COLO668 (cell line): Measurements from ENCODE around the gene NELFE.
"Not testable (repeated sequence)": the region's sequence is repeated elsewhere in the genome, so short reads cannot be mapped to it uniquely, and the experiment has no call there.

ENCODE experiments used
- DNase-seq: peaks from one replicate; lab custom pipeline; 2025; ENCODE audit not compliant: unreplicated experiment; lab: John Stamatoyannopoulos, UW

Gene NELFE, protein sequence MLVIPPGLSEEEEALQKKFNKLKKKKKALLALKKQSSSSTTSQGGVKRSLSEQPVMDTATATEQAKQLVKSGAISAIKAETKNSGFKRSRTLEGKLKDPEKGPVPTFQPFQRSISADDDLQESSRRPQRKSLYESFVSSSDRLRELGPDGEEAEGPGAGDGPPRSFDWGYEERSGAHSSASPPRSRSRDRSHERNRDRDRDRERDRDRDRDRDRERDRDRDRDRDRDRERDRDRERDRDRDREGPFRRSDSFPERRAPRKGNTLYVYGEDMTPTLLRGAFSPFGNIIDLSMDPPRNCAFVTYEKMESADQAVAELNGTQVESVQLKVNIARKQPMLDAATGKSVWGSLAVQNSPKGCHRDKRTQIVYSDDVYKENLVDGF

DNA sequence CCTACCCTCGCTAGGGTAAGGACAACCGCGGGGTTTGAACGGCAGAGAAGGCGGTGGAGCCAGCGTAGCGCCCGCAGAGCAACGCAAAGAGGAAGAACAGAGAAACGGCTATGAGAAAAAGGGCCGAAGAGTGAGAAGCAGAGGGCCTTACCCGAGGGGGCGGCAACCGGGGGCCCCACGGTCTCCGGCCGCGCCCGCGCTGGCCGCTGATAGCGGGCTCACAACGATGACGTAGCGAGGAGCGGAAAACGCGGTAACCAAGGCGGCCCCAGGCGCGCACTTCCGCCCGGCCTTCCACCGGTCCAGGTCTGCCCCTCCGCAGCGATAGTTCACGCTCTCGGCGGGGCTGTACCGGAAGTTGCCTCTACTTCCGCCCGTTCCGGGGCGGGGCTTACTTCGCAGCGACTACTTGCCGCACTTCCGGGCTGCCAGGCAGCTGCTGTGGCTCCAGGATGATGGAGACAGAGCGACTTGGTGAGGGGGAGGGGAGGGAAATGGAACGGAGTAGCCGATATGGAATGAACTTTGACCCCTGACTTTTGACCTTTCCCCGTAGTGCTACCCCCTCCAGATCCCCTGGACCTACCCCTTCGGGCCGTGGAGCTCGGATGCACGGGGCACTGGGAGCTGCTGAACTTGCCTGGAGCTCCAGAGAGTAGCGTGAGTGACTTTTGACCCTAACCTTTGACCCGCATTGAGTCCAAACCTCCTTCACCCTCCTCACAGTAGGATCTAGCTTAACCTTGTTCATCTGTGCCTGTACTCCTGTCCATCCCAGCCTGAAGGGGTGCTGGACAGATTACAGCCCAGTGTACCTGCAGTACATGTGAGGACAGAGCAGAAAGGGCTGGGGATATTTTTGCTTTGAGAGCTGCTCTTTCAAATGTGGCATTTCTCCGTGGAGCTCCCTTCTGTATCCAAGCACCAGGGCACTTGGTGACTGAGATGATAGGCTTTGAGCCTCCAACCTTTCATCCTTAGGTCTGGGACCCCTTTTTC lies at the start of gene NELFE, which contains the start of gene SKIC2:
TSS of gene NELFE (minus strand) at position 231 of the 999 bp plus-strand sequence. CDS start 525 bp downstream, outside the sequence.
TSS of gene SKIC2 (plus strand) at position 435 of the 999 bp plus-strand sequence. CDS start at position 453, 18 bp downstream.
- peak; percentile 95 for DNase-seq

DNA sequence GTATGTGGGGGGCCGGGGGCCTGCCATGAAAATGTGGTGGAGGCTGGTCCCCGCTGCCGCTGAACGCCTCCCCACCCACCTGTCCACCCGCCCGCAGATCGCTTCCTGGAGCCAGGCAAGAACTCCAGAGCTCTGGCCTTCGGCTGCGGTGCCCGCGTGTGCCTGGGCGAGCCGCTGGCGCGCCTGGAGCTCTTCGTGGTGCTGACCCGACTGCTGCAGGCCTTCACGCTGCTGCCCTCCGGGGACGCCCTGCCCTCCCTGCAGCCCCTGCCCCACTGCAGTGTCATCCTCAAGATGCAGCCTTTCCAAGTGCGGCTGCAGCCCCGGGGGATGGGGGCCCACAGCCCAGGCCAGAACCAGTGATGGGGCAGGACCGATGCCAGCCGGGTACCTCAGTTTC lies 49.3 kb upstream of the NELFE start:
- not testable (repeated sequence) for DNase-seq

DNA sequence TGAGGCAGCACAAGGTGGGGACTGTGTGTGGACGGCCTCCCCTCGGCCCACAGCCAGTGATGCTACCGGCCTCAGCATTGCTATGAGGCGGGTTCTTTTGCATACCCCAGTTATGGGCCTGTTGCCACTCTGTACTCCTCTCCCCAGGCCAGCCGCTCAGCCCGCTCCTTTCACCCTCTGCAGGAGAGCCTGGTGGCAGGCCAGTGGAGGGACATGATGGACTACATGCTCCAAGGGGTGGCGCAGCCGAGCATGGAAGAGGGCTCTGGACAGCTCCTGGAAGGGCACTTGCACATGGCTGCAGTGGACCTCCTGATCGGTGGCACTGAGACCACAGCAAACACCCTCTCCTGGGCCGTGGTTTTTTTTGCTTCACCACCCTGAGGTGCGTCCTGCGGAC lies 48.3 kb upstream of the NELFE start:
- DNase-seq, result not testable (repeated sequence)

DNA sequence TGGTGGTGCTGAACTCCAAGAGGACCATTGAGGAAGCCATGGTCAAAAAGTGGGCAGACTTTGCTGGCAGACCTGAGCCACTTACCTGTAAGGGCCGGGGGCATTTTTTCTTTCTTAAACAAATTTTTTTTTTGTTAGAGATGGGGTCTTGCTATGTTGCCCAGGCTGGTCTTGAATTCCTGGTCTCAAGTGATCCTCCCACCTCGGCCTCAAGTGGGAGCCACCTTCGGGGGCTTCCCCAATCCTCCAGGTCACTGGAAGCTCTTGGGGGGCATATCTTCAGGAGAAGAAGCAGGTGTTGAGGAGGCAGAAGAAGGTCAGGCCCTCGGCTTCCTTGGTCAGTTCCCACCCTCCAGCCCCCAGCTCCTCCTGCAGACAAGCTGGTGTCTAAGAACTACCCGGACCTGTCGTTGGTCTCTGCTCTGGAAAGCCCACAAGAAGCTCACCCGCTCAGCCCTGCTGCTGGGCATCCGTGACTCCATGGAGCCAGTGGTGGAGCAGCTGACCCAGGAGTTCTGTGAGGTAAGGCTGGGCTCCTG lies 47.3 kb upstream of the NELFE start:
- DNase-seq, result not testable (repeated sequence)

DNA sequence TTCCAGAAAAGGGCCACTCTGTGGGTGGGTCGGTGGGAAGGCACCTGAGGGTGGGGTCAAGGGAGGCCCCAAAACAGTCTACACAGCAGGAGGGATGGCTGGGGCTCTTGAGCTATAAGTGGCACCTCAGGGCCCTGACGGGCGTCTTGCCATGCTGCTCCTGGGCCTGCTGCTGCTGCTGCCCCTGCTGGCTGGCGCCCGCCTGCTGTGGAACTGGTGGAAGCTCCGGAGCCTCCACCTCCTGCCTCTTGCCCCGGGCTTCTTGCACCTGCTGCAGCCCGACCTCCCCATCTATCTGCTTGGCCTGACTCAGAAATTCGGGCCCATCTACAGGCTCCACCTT lies 46.7 kb upstream of the NELFE start:
- DNase-seq, result not testable (repeated sequence)

DNA sequence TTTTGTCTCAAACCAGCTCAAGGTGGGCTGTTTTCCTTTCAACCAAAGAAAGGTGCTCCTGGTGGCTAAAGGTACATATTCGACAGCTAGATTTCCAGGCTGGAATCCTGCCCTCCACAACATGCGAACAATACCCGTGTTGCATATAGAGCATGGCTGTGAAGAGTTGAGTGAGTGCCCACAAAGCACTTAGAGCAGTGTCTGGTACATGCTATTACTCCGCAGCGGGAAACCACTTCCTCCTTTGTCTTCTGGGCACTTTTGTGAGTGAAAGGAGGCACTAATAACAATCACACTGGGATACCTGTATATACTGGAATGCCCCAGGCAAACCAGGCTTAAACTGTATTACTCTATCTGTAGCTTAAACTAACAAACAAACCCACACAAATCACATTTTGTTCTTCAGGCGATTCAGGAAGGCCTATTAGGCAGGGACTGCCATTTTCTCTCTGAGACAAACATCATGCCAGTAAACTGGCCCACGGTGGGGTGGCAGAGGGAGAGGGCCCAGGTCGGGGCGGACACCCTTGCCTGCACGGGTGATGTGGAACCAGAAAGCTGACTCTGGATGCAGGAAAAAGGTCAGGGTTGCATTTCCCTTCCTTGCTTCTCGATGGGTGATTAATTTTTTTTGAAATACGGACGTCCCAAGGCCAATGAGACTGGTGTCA lies 46.2 kb upstream of the NELFE start:
- not testable (repeated sequence) for DNase-seq

DNA sequence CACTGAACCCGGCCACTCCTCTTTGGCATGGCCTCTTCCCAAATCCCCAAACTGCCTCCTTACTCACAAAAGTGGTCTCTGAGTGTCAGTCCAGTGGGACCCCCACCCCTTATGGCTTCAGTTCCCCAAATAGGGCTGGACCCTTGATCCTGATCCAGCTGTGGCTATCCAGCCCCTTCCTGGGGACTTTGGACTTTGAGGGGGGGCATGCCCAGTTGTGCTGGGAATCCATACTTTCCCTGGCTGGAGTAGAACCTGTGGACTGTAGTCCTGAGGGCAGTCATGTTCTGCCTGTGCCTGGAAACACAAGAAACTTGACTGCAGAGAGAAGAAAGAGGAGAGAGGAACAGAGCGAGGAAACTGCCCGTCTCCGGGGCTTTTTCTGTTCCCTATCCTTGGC lies 45.6 kb upstream of the NELFE start:
- DNase-seq, result not testable (repeated sequence)

DNA sequence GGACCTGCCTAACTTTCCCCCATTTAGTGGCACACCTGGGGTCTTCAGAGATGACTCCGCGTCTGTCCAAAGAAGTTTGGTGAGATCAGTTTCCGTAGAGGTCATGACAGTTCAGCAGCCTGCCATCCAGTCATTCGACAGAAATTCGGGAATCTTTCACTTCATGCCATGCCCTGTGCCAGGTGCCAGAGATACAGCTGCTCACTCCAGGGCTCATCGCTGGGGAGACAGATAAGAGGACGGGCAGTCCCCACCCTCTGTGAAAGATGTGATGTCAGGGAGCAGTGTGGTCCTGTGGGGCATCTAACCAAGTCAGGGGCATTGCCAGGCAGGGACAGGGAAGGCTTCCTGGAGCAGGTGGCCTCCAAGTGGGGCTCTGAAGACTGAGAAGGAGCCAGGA lies 44.5 kb upstream of the NELFE start:
- not testable (repeated sequence) for DNase-seq

DNA sequence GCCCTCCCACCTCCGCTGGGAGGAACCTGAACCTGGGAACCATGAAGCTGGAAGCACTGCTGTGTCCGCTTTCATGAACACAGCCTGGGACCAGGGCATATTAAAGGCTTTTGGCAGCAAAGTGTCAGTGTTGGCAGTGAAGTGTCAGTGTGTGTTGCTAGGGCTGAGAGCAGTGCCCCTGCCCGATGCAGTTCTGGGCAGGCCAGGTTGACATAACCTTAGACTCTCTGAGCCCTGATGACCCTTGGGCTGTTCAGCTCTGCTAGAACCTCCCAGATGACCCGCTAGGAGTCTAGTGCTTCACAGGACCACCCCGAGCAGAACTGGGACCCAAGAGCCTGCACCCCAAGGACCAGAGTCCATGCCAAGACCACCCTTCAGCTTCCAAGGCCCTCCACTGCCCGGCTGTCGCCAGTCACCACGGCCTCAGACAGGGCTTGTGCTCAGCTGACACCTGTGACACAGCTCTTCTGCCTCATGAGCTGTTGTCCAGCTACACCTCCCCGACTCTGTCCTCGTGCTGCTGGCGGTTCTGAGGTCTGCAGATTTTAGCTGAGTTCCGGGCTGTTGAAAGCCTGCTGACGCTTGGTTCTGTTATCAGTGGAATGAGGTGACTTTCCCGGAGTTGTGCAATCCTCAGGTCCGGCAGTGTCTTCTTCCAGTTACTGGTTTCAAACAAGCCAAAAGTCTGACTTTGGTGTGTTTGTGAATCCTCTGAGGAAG lies 43.9 kb upstream of the NELFE start:
- DNase-seq, result not testable (repeated sequence)

DNA sequence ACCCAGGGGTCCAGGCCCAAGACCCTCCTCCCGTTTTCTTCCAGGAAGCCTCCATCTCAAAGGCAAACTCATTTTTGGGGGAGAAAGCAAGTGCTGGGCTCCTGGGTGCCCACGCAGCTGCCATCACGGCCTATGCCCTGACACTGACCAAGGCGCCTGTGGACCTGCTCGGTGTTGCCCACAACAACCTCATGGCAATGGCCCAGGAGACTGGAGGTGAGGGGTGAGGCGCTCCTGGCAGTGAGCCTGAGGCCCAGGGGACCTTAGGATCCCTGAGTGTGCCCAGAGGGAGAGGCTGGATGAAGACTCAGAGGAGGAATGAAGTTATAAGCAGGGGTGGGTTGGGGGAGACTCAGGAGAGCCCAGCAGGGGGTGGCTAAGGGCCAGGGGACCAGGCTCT lies 37.6 kb upstream of the NELFE start:
- not testable (repeated sequence) for DNase-seq

DNA sequence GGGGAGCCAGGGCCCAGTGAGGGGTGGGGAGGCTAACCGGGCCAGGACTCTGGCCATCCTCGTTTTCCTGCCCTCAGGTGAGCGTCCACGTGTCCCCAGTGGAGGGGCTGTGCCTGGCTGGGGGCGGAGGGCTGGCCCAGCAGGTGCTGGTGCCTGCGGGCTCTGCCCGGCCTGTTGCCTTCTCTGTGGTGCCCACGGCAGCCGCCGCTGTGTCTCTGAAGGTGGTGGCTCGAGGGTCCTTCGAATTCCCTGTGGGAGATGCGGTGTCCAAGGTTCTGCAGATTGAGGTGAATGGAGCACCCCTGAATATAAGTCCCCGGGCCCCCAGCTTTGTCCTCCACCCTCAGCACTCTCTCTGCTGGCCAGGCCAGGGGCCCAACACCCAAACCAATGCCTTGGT lies 35.6 kb upstream of the NELFE start:
- not testable (repeated sequence) for DNase-seq

DNA sequence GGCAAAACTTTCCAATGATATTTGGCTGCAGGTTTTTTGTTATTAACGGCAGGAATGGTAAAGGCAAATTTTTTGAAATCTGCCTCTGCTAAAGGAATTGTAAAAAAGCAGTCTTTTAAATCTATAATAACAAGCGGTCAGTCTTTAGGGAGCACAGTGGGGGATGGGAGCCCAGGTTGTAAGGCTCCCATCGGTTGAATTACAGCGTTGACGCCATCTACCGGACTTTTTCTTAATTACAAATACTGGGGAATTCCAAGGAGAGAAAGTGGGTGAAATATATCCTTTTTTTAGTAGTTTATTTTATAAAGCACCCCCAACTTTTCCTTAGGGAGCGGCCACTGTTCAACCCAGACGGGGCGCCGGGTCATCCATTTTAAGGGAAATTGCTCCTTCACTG lies 30.6 kb upstream of the NELFE start:
- DNase-seq, result not testable (repeated sequence)

DNA sequence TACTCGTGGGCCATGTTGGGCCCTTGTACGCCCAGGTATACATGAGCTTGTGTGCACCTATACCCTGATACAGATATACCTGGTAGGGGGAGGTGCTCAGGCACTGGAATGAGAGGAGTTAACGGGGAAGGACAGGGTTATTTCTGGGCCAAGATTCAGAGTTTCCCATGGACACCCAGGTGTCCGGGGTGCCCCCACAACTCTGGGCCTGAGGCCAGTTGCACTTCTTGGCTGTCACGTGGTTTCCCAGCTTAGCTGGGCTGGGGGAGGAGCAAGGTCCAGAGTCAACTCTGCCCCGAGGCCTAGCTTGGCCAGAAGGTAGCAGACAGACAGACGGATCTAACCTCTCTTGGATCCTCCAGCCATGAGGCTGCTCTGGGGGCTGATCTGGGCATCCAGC lies 23.0 kb upstream of the NELFE start, which contains the start of gene C4A:
TSS of gene C4A (plus strand) at position 314 of the 400 bp plus-strand sequence. CDS start at position 365, 51 bp downstream.
- DNase-seq, result not testable (repeated sequence)

DNA sequence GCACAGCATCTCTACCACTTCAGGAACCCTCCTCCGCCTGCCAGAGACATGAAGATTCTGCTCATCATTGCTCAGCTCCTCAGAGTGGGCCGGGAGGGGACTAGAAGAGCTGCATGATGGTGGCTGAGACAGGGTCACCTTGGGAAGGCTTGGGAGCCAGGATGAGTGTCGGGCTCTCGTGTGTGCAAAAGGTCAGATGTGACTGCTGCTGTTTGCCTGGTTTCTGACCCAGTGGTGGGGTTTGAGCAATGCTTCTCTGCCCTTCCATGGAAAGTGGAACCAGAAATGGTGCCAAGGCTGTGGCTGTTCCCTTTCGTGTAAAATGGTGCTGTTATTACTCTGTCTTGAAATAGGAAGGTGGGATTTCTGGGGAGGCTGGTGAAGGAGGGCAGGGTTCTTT lies 22.2 kb upstream of the NELFE start:
- DNase-seq, result not testable (repeated sequence)

DNA sequence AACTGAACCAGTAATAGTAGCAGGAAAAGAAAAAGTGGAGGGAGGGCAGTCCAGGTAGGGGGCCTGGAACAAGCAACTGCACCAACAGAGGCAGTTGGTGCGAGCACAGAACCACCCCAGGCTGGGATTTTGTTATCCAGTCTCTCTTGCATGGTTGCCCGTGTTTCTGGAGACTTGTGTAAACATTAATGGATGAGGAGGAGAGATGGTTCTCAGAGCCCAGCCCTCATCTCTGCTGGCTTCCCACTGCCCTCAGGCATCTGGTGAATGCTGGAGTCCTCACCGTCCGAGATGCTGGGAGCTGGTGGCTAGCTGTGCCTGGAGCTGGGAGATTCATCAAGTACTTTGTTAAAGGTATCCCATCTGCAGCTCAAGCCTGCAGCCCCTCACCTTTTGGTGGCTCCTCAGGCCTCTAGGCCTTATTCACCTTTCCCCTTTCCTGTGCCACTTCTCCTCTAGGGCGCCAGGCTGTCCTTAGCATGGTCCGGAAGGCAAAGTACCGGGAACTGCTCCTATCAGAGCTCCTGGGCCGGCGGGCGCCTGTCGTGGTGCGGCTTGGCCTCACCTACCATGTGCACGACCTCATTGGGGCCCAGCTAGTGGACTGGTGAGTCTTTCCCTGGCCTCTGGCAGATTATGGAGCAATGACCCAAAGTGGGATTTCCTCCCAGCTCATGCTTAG lies 21.6 kb upstream of the NELFE start:
- DNase-seq, result not testable (repeated sequence)

DNA sequence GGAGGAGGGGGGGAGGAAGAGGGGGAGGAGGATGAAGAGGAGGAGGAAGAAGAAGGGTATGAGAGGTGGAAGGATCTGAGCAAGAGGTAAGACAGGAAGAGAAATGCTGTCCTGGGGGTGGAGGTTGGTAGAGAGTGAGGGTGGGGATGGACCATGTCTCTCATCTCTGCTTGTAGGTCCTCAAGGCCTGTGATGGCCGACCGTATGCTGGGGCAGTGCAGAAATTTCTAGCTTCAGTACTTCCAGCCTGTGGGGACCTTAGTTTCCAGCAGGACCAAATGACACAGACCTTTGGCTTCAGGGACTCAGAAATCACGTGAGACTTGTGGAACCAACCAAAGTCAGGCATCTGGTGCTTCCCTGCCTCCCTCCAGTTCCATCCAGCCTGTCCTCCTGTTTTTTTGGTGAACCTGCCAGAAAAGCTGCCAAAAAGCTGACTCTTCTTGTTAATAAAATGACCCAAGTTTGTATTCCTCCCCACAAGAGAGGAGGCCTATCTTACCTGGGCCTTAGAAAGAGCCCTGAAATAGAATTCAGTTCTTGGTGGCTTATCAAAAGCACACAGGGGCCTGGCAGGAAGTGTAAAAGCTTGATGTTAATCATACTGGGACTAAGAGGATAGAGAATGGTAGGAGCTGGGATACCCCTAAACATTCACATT lies 20.6 kb upstream of the NELFE start:
- no peak for DNase-seq

DNA sequence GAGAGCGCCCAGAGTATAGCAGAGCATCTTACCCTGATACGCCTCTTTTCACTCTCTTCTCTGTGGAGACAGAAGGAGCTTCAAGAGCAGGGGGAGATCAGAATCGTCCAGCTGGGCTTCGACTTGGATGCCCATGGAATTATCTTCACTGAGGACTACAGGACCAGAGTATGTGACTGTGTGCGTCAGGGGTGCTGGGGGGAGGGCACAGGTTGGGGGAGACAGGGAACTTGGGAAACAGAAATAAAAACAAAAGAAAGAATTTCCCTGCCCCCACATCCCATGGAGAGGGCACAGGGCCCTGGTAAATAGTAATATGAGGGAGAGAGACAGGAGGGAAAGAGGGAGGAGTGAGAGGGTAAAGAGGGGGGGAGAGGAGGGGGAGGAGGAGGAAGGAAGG lies 20.1 kb upstream of the NELFE start:
- DNase-seq, result no peak

DNA sequence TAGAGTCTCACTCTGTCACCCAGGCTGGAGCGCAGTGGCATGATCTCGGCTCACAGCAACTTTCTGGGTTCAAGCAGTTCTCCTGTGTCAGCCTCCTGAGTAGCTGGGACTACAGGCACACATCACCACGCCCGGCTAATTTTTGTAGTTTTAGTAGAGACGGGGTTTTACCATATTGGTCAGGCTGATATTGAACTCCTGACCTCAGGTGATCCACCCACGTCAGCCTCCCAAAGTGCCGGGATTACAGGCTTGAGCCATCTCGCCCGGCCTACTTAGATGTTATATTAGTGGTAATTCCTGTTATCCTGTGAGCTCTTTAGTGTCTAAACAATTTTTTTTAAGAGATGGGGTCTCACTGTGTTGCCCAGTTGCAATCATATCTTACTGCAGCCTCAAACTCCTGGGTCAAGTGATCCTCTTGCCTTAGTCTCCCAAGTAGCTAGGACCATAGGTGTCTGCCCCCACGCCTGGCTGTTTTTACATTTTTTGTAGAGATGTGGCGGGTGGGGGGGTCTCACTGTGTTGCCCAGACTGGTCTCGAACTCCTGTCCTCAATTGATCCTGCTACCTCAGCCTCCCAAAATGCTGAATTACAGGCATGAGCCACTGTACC lies 19.2 kb upstream of the NELFE start:
- DNase-seq, result no peak
